Stimulated activated naive CD8-positive, alpha-beta T cell treated with anti-CD3 and anti-CD28 coated beads, Interleukin-15, amount 100 ng/mL, for 72 hours (primary cell): ENCODE data around the gene LCN15.

ENCODE experiments used
- ATAC-seq: fragments of 150-1000 bp; cut with Tn5 transposase; 2 replicates; pipeline ENCODE4 v1.10.0; 2021; ENCODE audit warnings: mild to moderate bottlenecking, moderate library complexity
- DNase-seq, 2 donors: peaks; one replicate each; pipeline ENCODE4 v3.0.0; 2021 to 2022
- H3K27ac Mint-ChIP-seq, 2 donors: one replicate each; pipeline ENCODE4 v1.8.0; 2022; ENCODE audit warnings: mild to moderate bottlenecking in 2 of 2, mixed read lengths in 2 of 2, moderate library complexity in 2 of 2
- H3K27me3 Mint-ChIP-seq: one replicate; pipeline ENCODE4 v1.8.0; 2022; ENCODE audit warnings: mixed read lengths
- H3K4me1 Mint-ChIP-seq: one replicate; pipeline ENCODE4 v1.8.0; 2022; ENCODE audit warnings: mild to moderate bottlenecking, mixed read lengths
- H3K4me3 Mint-ChIP-seq, 2 donors: one replicate each; pipeline ENCODE4 v1.8.0; 2022; ENCODE audit warnings: mild to moderate bottlenecking in 2 of 2, mixed read lengths in 2 of 2, moderate library complexity in 1 of 2
- H3K9me3 Mint-ChIP-seq, 2 donors: one replicate each; pipeline ENCODE4 v1.8.0; 2022; ENCODE audit warnings: mixed read lengths in 2 of 2

The LCN15 gene

GRCh38 chr9:136745389-136746154, 18.7 kb downstream of the LCN15 start:
- H3K9me3 Mint-ChIP-seq, result peaks cover 1 to 2% of the 10 kb centered on the region in 2 donors
- no peak overlapping the region for H3K27ac Mint-ChIP-seq
- H3K4me1 Mint-ChIP-seq, result peaks cover 41% of the 10 kb centered on the region
- ATAC-seq (no peak), DNase-seq (no peak)
- no peak overlapping the region for H3K4me3 Mint-ChIP-seq
- peaks cover 53% of the 10 kb centered on the region for H3K27me3 Mint-ChIP-seq

- no peak for DNase-seq
- H3K27ac Mint-ChIP-seq, result no peak overlapping the region
- peaks cover 38% of the 10 kb centered on the region for H3K4me1 Mint-ChIP-seq
- ATAC-seq, result no peak
- no peaks in the 10 kb centered on the region for H3K9me3 Mint-ChIP-seq
- no peak overlapping the region for H3K4me3 Mint-ChIP-seq
- peaks cover 45% of the 10 kb centered on the region for H3K27me3 Mint-ChIP-seq
Measured at GRCh38 chr9:136744773-136745172, 19.5 kb downstream of the LCN15 start.

- H3K4me3 Mint-ChIP-seq, result no peak overlapping the region
- H3K27ac Mint-ChIP-seq, result no peak overlapping the region
- no peaks in the 10 kb centered on the region for H3K9me3 Mint-ChIP-seq
- H3K4me1 Mint-ChIP-seq, result peaks cover 39% of the 10 kb centered on the region
- ATAC-seq (no peak), DNase-seq (no peak)
- H3K27me3 Mint-ChIP-seq, result peaks cover 35% of the 10 kb centered on the region
Measured at GRCh38 chr9:136743639-136744211, 20.6 kb downstream of the LCN15 start.

GRCh38 chr9:136742591-136743391, 21.5 kb downstream of the LCN15 start, which contains the start of gene LCN10:
Gene LCN10, minus strand, starts transcription at chr9:136742940. Its CDS starts 37 bp downstream, at chr9:136742903.
- ATAC-seq, result no peak
- DNase-seq, result no peak
- no peaks in the 10 kb centered on the region for H3K9me3 Mint-ChIP-seq
- H3K27me3 Mint-ChIP-seq, result peaks cover 26% of the 10 kb centered on the region
- peak within 1 kb of the TSS in 1 of 2 donors; percentile 27 for H3K27ac Mint-ChIP-seq
- peak within 1 kb of the TSS; percentile 71 to 80 for H3K4me3 Mint-ChIP-seq
- peaks cover 42% of the 10 kb centered on the region for H3K4me1 Mint-ChIP-seq

GRCh38 chr9:136741883-136742571, 22.3 kb downstream of the LCN15 start:
- Mint-ChIP-seq H3K27ac (peak overlapping the region in 1 of 2 donors; percentile 19), H3K4me3 (peak overlapping the region; percentile 71 to 80), H3K9me3 (no peaks in the 10 kb centered on the region), H3K4me1 (peaks cover 42% of the 10 kb centered on the region), H3K27me3 (peaks cover 18% of the 10 kb centered on the region)
- ATAC-seq (peak; percentile 62), DNase-seq (peak in 1 of 2 donors; percentile 57)

- Mint-ChIP-seq H3K27ac (peak overlapping the region; percentile 72 to 92), H3K9me3 (no peaks in the 10 kb centered on the region), H3K27me3 (peaks cover 15% of the 10 kb centered on the region), H3K4me3 (peak overlapping the region; percentile 71 to 80), H3K4me1 (peaks cover 42% of the 10 kb centered on the region)
- peak; percentile 28 for ATAC-seq
- DNase-seq, result no peak
Measured at GRCh38 chr9:136740971-136741882, 23.1 kb downstream of the LCN15 start.

GRCh38 chr9:136740491-136740890, 23.8 kb downstream of the LCN15 start:
- peaks cover 42% of the 10 kb centered on the region for H3K4me1 Mint-ChIP-seq
- ATAC-seq (no peak), DNase-seq (no peak)
- peak overlapping the region in 1 of 2 donors; percentile 76 for H3K27ac Mint-ChIP-seq
- H3K9me3 Mint-ChIP-seq, result no peaks in the 10 kb centered on the region
- peaks cover 15% of the 10 kb centered on the region for H3K27me3 Mint-ChIP-seq
- peak overlapping the region; percentile 15 to 31 for H3K4me3 Mint-ChIP-seq

GRCh38 chr9:136740069-136740468, 24.2 kb downstream of the LCN15 start:
- DNase-seq (no peak), ATAC-seq (no peak)
- Mint-ChIP-seq H3K9me3 (no peaks in the 10 kb centered on the region), H3K27me3 (peaks cover 15% of the 10 kb centered on the region), H3K27ac (no peak overlapping the region), H3K4me3 (no peak overlapping the region), H3K4me1 (peaks cover 41% of the 10 kb centered on the region)

- H3K4me3 Mint-ChIP-seq, result no peak overlapping the region
- H3K27me3 Mint-ChIP-seq, result peaks cover 15% of the 10 kb centered on the region
- ATAC-seq (no peak), DNase-seq (no peak)
- H3K9me3 Mint-ChIP-seq, result no peaks in the 10 kb centered on the region
- H3K27ac Mint-ChIP-seq, result no peak overlapping the region
- peaks cover 44% of the 10 kb centered on the region for H3K4me1 Mint-ChIP-seq
Measured at GRCh38 chr9:136739509-136739908, 24.8 kb downstream of the LCN15 start.

GRCh38 chr9:136738960-136739359, 25.4 kb downstream of the LCN15 start:
- ATAC-seq, result no peak
- Mint-ChIP-seq H3K9me3 (no peaks in the 10 kb centered on the region), H3K27me3 (peaks cover 13% of the 10 kb centered on the region)

GRCh38 chr9:136735812-136736480, 28.4 kb downstream of the LCN15 start:
- Mint-ChIP-seq H3K4me3 (no peak overlapping the region), H3K4me1 (peaks cover 46% of the 10 kb centered on the region), H3K27me3 (no peaks in the 10 kb centered on the region), H3K27ac (no peak overlapping the region), H3K9me3 (no peaks in the 10 kb centered on the region)
- ATAC-seq (peak; percentile 16), DNase-seq (no peak)

More at GRCh38 chr9:136738960-136739359, 25.4 kb downstream of the LCN15 start:
- Mint-ChIP-seq H3K4me1 (peaks cover 49% of the 10 kb centered on the region), H3K4me3 (no peak overlapping the region), H3K27ac (no peak overlapping the region)
- no peak for DNase-seq

- Mint-ChIP-seq H3K27ac (no peak overlapping the region), H3K27me3 (no peaks in the 10 kb centered on the region), H3K4me1 (peaks cover 38% of the 10 kb centered on the region), H3K9me3 (no peaks in the 10 kb centered on the region), H3K4me3 (no peak overlapping the region)
- DNase-seq (no peak), ATAC-seq (peak; percentile 70)
Measured at GRCh38 chr9:136734837-136735496, 29.4 kb downstream of the LCN15 start.

- H3K4me3 Mint-ChIP-seq, result no peak overlapping the region
- H3K9me3 Mint-ChIP-seq, result no peaks in the 10 kb centered on the region
- peaks cover 37% of the 10 kb centered on the region for H3K4me1 Mint-ChIP-seq
- no peak for DNase-seq
- no peaks in the 10 kb centered on the region for H3K27me3 Mint-ChIP-seq
- H3K27ac Mint-ChIP-seq, result no peak overlapping the region
- no peak for ATAC-seq
Measured at GRCh38 chr9:136733611-136734010, 30.7 kb downstream of the LCN15 start.
